GM19372 (cell line): ENCODE data around the gene GHRL.

ENCODE experiments used
- ATAC-seq: cut with Tn5 transposase; IDR thresholded peaks from one replicate; pipeline ENCODE4 v1.9.1; 2021; ENCODE audit warnings: mild to moderate bottlenecking, low read depth, moderate library complexity; ENCODE audit not compliant: unreplicated experiment

The GHRL gene

GRCh38 chr3:10292505-10293419 lies at the start of gene GHRL:
Gene GHRL, minus strand, starts transcription at chr3:10292947. Its CDS starts 2,767 bp downstream, at chr3:10290180.
- ATAC-seq: peak; percentile 77

GRCh38 chr3:10341901-10342398 lies 49.2 kb upstream of the GHRL start:
- no peak for ATAC-seq

GRCh38 chr3:10340476-10340875 lies 47.7 kb upstream of the GHRL start:
- ATAC-seq: no peak

- ATAC-seq: no peak
Measured at GRCh38 chr3:10340046-10340445, 47.3 kb upstream of the GHRL start.

GRCh38 chr3:10339376-10339955 lies 46.7 kb upstream of the GHRL start:
- ATAC-seq: no peak

GRCh38 chr3:10338591-10339353 lies 46.0 kb upstream of the GHRL start:
- no peak for ATAC-seq

GRCh38 chr3:10338164-10338470 lies 45.4 kb upstream of the GHRL start:
- no peak for ATAC-seq

- no peak for ATAC-seq
Measured at GRCh38 chr3:10337323-10338163, 44.8 kb upstream of the GHRL start.

- ATAC-seq: no peak
Measured at GRCh38 chr3:10336761-10337160, 44.0 kb upstream of the GHRL start.

- no peak for ATAC-seq
Measured at GRCh38 chr3:10335871-10336622, 43.3 kb upstream of the GHRL start.

GRCh38 chr3:10335190-10335738 lies 42.5 kb upstream of the GHRL start:
- no peak for ATAC-seq

GRCh38 chr3:10334459-10334858 lies 41.7 kb upstream of the GHRL start:
- no peak for ATAC-seq

GRCh38 chr3:10334042-10334441 lies 41.3 kb upstream of the GHRL start:
- no peak for ATAC-seq

GRCh38 chr3:10333349-10333650 lies 40.6 kb upstream of the GHRL start:
- ATAC-seq: no peak

GRCh38 chr3:10332481-10333348 lies 40.0 kb upstream of the GHRL start:
- no peak for ATAC-seq

- ATAC-seq: no peak
Measured at GRCh38 chr3:10331320-10331719, 38.6 kb upstream of the GHRL start.

- no peak for ATAC-seq
Measured at GRCh38 chr3:10330319-10330718, 37.6 kb upstream of the GHRL start.

GRCh38 chr3:10329495-10330015 lies 36.8 kb upstream of the GHRL start:
- ATAC-seq: no peak
